ENCODE results near the gene NOP9.

The NOP9 gene

DNA sequence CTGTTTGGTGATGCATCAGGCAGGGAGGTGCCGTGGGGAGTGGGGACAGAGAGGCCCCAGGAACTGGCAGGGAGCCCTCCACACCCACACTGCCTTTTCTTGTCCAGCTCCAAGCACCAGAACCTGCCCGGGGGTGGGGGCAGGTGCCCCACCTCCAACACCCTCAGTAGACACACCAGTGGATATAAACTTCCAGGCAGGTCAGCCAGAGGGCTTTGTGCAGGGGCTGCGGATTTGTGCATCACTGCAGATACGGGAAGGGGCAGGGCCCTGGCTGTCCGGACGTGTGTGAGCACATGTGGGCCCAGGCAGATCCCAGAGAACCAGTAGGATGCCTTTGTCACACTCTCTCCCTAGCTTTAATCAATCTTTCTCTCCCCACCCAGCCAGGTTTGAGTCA is 35.4 kb upstream of the NOP9 start:
- no peak for DNase-seq

DNA sequence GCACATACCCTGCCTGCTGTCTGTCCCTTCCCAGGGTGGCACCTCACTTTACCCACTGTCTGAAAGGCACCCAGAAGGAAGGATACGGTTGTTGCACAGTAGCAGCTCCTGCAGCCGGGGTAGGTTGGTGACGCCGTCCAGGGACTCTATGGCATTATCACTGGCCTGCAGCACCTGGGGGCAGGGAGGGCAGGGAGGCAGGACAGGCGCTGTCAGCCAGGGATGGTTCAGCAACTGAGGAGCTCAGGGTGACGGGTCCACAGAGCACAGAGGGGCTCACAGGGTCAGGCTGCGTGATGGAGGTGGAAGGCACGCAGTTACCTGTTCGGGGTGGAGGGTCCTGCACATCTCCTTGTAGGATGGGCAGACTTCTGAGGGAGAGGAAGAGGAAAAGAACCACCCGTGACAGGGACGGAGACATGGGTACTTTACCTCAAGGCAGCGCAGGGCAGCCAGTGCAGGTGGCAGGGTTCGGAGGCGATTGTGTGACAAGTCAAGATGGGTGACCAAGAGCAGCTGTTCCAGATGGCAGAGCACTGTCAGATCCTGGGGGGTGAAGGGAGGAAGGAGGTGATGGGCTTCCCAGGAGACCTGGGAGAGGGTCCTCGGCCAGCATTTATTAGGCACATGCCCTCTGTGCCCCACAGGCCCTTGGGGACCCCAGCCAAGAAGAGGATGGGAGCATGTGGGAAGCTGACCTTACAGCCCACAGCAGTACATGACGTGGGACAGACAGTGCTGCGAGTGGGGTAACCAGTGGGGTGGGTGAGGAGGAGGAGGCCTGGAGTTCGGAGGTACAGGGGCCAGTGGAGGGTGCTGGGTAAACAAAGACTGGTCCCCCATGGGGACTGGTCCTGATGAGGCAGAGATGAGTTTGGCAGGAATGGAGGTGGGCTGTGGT is 33.1 kb upstream of the NOP9 start:
- DNase-seq: no peak

DNA sequence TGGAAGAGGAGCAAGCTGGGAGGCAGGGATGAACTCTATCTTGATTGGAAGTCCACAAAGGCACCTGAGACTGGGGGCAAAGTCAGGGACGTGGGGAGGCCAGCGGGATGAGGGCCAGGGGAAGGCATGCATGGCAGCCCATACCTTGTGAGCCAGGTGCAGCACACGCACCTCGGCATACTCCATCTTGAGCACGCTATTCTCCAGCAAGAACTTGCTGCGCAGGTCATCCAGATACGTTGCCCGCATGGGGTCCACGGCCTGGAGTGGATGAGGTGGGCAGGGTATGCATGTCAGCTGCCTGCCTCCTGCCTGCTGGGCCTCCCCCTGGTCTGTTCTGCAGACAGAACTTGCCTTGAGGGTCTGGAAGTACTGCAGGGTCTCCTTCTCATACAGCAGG is 32.1 kb upstream of the NOP9 start:
- DNase-seq: no peak

DNA sequence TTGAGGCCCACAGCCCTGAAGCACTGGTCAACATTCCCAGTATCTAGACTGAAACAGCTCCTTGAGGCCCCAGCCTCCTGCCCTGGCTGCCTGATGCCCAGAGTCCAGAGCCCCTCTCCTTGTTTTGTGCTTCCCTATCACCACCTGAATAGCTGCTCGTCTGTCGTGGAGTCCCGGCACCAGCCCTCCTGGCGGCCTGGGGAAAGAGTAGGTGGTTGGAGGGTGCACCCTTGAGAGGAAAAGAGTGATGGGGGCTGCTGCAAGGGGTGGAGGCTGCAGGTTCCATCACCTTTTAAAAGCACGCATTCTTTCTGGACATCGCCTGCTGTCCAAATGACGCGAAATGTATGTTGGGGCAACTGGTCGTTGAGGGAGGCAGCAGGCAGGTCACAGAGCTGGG is 31.4 kb upstream of the NOP9 start:
- no peak for DNase-seq

GRCh38 chr14:24269368-24269767 is 30.3 kb upstream of the NOP9 start:
- DNase-seq: no peak

- DNase-seq: no peak
Observed at GRCh38 chr14:24269910-24270536, 29.6 kb upstream of the NOP9 start.

GRCh38 chr14:24270537-24271133 is 29.0 kb upstream of the NOP9 start:
- no peak for DNase-seq

DNA sequence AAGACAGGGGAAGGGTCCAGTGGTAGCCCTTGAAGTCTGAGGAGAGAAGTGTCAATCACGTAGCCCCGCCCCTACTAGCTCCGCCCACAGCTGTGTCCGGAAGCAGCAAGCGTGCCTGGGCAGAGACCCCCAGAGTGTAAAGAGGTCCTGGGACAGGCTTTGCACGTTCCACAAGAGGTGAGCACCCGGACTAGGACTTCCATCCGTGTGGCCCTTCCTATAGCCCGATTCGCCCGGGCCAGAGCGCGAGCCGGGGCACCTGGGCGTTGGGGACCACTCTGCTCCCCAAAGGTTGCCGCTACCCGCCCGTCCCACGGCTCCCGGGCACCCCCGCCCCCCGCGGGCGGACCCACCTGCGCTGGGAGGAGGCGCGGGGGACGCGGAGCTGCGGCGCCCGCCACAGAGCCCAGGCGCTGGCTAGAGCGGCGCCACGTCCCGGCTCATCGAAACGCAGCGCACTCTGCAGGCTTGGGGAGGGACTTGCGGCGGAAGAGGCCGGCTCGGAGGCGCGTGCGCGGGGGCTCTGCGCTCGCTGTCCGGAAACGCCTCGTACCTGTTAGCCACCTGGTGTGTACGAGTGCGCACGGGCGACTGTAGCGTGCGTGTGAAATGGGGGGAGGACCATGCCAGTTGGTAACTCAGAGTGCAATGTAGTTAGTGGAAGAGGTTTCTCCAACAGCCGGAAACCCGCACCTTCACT is 28.4 kb upstream of the NOP9 start, which contains the start of gene RABGGTA:
Gene RABGGTA (minus strand): TSS at position 464 of the 700 bp plus-strand sequence. CDS start 482 bp downstream, outside the sequence.
- DNase-seq: peak; percentile 92

- DNase-seq: no peak
Observed at GRCh38 chr14:24271834-24272263, 27.8 kb upstream of the NOP9 start.

GRCh38 chr14:24272467-24272866 is 27.2 kb upstream of the NOP9 start:
- DNase-seq: no peak

GRCh38 chr14:24273422-24273998 is 26.1 kb upstream of the NOP9 start:
- no peak for DNase-seq

DNA sequence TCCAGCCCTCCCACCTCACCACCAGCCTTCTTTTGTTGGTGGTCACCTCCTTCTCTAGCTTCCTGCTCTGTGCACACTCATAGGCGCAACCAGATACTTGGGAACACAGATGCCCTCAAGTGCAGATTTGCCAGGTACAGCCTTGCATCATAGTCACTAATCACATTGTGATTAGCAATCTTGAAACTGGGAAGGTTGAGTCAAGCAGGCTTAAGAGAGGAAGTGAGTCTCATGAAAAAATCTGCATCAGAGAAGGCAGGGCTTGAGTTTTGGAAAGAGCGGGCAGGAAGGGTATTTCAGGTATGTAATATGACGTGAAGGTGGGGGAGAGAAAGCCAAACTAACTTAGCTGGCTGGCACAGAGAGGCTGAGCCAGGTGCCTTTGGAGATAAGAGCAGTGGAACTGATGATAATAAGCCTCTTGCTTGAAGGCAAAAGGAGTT is 25.5 kb upstream of the NOP9 start:
- peak; percentile 92 for DNase-seq

GRCh38 chr14:24277071-24277470 is 22.6 kb upstream of the NOP9 start:
- no peak for DNase-seq

GRCh38 chr14:24277606-24278321 is 21.9 kb upstream of the NOP9 start:
- DNase-seq: no peak

DNA sequence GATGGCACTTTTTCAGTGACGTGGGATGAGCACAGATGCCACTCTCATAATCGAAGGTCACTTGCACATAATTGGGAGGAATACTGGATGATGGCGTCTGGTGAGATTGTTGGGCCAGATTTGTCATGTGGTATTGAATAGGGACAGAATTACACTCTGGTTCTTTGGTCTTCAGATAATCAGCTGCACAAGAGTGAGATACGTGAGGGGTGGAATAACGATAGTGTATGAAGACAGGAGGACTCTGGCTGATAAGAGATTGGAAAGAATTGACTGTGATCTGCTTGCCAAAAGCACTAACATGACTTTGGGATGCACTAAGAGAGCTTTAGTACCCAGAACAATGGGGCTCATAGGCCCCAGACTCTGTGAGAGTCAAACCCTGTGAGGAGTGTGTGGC is 21.2 kb upstream of the NOP9 start:
- no peak for DNase-seq

DNA sequence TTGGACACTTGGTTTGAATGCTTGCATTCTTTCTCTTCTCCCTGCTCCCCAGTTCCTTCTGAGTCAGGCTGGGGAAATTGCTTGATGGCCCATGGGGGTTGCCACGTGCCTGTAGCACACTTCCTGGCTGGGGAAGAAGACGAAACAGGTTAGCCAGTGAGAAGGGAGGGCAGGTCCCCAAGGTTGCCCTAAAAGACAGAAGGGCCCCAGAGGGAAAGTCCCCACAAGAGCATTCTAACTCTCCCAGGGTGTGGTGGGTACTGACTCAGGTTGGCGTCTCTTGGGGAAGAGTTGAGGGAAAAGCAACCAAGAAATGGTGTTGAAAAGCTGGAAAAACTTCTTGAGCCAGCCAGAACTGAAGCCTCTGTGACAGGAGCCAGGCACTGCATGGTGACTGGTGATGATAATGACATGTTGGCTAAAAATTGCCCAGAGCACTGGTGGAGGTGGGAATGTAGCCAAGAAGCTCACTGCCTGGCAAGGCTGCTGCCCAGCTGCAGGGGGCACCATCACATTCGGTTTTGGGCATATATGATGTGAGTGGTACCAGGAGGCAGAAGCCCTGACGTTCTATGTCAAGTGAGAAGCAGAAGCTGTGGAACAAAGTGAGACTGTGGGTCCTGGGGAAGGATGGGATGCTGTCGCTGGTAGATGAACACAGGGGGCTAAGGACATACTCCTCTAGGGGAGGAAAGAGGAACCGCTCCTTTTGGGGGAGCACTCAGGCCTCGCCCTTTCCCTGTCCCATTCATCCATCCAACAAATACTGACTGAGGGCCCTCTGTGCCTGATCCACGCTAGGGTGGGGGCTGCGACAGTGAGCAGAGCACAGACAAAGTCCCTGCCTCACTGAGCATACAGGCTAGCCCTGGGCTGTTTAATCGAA is 20.1 kb upstream of the NOP9 start:
- DNase-seq: peak; percentile 74

DNA sequence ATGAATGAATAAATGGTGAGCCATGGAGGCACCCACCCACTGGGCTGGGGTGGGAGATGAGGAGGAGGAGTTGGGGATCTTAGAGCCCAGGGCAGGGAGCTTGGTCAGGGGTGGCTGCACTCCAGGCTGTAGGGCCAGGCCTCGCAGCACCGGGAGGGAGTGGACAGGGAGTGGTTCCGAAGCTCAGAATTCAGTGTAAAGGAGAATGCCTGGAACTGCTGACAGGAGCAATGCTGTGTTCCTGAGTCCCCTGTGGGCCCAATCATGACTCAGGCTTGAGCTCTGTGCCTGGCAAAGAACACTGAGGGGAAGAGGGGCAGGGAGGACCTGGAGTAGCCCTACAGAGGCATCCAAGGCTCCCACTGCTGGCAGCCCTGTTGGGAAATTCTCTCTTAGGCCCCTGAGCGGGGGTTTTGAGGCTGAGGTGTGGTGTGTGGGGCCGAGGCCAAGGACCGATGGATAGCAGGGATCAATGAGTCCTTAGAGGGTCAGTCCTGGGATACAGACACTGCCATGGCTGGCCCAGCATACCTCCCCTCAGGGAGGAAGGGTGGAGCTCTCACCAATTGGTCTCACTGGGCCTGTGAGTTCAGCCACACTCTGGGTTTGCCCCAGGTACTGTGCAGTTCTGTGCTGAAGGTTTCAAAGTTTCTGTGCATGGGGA is 18.7 kb upstream of the NOP9 start:
- no peak for DNase-seq

- no peak for DNase-seq
Observed at GRCh38 chr14:24281636-24282035, 18.0 kb upstream of the NOP9 start.

GRCh38 chr14:24282736-24283135 is 16.9 kb upstream of the NOP9 start:
- no peak for DNase-seq

- no peak for DNase-seq
Observed at GRCh38 chr14:24283796-24284460, 15.7 kb upstream of the NOP9 start.
